ENCODE measurements around the gene TMEM126A.

Gene TMEM126A

DNA sequence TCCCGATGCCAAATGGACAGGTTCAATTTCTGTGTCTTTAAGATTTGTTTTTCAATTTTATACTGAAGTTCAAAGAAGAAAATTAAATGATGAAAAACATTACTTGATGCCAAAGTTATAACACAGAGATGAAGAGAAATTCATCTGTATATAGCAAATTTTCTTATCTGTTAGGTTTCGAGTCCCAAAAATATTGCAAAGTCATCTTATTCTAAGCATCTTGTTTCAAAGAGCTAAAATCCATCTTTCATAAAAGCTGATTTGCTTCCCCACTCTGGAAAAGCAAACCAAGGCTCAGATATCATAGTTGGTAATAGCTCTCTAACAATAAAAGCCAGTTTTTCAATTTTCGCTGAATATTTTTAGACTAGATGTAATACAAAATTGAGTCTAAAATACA lies 57.2 kb downstream of the TMEM126A start:
- no peak for TF ChIP-seq SIN3A (IDR thresholded peaks at IDR 0.05; ENCODE audit: borderline replicate concordance, insufficient read depth, low read length)
- TF ChIP-seq POLR2AphosphoS5 (IDR thresholded peaks at IDR 0.05; ENCODE audit: low read depth, low read length): no peak
- no peak for TF ChIP-seq FOXP2 (optimal IDR thresholded peaks at IDR 0.05; ENCODE audit: borderline replicate concordance, extremely low read depth, extremely low read length, insufficient read depth)
- no peak for TF ChIP-seq TAF1 (IDR thresholded peaks at IDR 0.05; ENCODE audit: borderline replicate concordance, insufficient read depth, low read length)
- TF ChIP-seq REST (IDR thresholded peaks at IDR 0.05; ENCODE audit: insufficient read depth in 1 of 2, low read depth in 2 of 2, low read length in 2 of 2): no peak

GRCh38 chr11:85705800-85706199 lies 58.0 kb downstream of the TMEM126A start:
- no peak for TF ChIP-seq TAF1 (IDR thresholded peaks at IDR 0.05; ENCODE audit: borderline replicate concordance, insufficient read depth, low read length)
- no peak for TF ChIP-seq SIN3A (IDR thresholded peaks at IDR 0.05; ENCODE audit: borderline replicate concordance, insufficient read depth, low read length)
- TF ChIP-seq POLR2AphosphoS5 (IDR thresholded peaks at IDR 0.05; ENCODE audit: low read depth, low read length): no peak
- TF ChIP-seq REST (IDR thresholded peaks at IDR 0.05; ENCODE audit: insufficient read depth in 1 of 2, low read depth in 2 of 2, low read length in 2 of 2): no peak
- no peak for TF ChIP-seq FOXP2 (optimal IDR thresholded peaks at IDR 0.05; ENCODE audit: borderline replicate concordance, extremely low read depth, extremely low read length, insufficient read depth)

Measured in PFSK-1 (cell line).